ENCODE measurements around the gene LIMD2.
"Not testable (repeated sequence)": the region's sequence is repeated elsewhere in the genome, so short reads cannot be mapped to it uniquely, and the experiment has no call there.

The LIMD2 gene

GRCh38 chr17:63699638-63700527 is at the start of gene LIMD2:
Gene LIMD2, minus strand, starts transcription at chr17:63700125. Its CDS starts 827 bp downstream, at chr17:63699298.
- DNase-seq (ENCODE audit: low read depth in 2 of 2), result peak; percentile 78 to 80

DNA sequence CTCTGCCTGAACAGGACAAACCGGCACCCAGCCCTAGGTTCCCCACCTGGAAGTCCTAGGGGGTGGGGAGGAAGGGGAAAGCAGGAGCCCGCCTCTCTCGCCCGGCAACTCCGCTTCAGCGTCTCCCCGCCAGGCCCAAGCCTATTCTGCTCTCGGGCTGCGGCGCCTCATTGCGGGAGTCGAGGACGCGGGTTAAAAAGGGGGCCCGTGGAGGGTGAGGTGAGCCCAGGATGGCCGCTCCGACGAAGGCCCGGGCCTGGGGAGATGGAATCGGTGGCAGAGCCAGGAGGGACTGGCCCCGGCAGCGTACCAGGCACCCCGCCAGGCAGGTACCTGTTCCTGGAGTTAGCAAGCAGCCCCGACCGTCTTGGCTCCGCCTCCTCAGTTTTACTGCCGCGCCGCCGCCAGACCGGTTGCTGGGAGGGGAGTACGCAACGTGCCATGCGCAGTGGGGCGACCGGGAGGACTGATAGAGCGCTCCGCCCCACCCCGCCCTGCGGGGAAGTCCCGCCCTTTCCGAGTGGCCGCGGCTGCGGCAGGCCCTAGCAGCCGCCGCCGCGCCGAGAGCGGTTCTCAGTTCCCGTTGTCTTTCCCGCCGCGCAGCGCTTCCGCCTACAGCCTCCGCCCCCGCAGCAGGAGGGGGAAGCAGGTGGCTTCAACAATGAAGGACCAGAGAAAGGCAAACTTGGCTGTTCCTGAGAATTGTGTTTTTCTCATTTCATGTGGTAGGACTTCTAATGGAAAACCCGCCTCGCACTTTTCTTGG is 41.7 kb upstream of the LIMD2 start, which contains the start of gene STRADA:
TSS of gene STRADA (minus strand) at position 392 of the 766 bp plus-strand sequence. CDS start 13,430 bp downstream, outside the sequence.
- peak; percentile 95 to 99 for DNase-seq (ENCODE audit: low read depth in 2 of 2)

- DNase-seq (ENCODE audit: low read depth in 2 of 2), result peak in 1 of 2 donors; percentile 8
Measured at GRCh38 chr17:63741143-63741407, 41.1 kb upstream of the LIMD2 start.

DNA sequence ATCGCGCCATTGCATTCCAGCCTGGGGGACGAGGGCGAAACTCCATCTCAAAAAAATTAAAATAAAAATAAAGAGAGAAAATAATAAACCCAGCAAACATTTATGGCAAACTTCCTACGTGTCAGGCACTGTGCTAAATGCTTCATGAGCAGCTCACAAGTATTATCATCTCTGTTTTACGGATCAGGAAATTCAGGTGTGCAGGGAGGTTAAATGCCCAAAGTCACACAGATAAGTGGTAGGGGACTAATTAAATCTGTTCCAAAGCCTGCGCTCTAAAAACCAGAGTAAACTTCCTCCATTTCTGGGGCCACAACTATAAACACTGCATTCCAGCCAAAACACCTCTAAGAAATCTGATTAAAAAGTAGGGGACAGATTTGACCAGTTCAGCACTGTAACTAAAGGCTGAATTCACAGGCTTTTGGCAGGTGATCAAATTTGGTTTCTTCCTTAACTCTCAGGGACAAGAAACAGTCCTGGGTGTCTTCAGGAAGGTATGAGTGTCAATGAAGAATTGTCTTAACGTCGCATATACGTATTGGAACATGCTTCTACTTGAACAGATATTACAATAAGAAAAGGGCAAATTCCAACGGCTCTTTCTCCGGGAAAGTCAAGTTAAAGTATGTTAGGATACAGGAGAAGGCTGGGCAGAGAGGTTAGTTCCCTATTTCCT is 40.7 kb upstream of the LIMD2 start:
- no peak for DNase-seq (ENCODE audit: low read depth in 2 of 2)

DNA sequence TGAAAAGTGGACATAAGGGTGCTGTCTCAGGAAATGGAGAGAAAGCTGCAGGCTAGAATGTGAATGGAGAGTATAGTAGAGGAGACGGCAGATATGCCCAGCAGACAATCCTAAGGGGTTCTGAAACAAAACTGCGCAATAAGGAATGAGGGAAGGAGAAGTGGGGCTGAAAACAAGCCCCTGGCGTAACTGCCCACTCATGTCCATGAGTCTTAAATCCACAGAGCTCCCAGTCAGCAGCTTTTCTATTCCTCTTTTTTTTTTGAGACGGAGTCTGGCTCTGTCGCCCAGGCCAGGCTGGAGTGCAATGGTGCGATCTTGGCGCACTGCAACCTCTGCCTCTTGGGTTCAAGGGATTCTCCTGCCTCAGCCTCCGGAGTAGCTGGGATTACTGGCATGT is 35.8 kb upstream of the LIMD2 start:
- no peak for DNase-seq (ENCODE audit: low read depth in 2 of 2)

DNA sequence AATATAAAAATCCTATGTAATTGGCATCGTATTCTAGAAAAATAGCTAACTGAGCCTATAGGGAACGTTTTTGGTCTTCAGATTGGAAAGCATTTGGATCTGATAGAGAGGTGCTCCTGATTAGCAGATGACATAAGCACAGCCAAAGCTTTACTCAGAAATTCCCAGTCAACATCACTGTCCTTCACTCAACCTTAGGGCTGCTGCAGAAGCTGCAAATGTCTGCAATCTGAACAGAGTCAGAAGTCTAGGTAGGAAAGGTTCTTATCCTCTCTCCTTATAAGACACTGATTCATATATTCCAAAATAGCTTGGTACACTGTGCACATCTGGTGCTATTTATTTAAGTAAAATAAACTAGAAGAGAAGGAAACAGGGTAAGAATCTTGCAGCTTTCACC is 22.5 kb upstream of the LIMD2 start:
- DNase-seq (ENCODE audit: low read depth in 2 of 2), result no peak

- DNase-seq (ENCODE audit: low read depth in 2 of 2), result not testable (repeated sequence)
Measured at GRCh38 chr17:63720194-63720593, 20.3 kb upstream of the LIMD2 start.

DNA sequence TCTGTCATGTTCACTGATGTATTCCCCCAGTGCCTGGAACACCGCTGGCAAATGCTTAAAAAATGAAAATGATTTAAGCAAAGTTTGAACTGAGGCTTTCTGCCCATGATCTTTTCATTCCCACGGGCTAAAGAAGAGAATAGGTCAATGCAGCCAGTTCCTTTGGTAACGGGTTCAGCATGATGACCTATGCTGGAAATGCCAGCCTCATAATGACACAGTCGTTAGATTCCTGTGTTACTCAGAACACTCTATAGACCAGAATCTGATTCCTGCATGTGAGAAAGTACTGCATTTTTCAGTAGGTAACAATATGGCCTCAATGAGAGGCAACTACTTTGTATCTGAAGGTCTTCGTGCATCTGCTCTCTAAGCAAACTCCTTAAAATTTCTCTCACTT is 19.1 kb upstream of the LIMD2 start:
- DNase-seq (ENCODE audit: low read depth in 2 of 2), result no peak

DNA sequence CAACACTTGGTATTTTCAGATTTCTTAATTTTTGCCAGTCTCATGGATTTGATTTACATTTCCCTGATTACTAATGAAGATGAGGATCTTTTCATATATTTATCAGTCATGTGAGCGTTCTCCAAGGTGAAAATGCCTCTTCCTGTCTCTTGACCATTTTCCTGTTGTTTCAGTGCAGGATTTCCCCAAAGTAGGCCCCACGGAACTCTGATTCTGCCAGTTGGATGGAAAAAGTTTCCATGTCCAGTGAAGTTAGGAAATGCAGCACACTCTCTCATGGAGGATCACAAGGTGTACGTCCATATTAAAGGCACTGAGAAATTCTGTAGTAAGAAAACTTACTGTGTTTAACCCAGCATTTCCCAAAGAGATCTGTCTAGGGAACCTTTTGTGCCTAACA is 16.5 kb upstream of the LIMD2 start:
- no peak for DNase-seq (ENCODE audit: low read depth in 2 of 2)

DNA sequence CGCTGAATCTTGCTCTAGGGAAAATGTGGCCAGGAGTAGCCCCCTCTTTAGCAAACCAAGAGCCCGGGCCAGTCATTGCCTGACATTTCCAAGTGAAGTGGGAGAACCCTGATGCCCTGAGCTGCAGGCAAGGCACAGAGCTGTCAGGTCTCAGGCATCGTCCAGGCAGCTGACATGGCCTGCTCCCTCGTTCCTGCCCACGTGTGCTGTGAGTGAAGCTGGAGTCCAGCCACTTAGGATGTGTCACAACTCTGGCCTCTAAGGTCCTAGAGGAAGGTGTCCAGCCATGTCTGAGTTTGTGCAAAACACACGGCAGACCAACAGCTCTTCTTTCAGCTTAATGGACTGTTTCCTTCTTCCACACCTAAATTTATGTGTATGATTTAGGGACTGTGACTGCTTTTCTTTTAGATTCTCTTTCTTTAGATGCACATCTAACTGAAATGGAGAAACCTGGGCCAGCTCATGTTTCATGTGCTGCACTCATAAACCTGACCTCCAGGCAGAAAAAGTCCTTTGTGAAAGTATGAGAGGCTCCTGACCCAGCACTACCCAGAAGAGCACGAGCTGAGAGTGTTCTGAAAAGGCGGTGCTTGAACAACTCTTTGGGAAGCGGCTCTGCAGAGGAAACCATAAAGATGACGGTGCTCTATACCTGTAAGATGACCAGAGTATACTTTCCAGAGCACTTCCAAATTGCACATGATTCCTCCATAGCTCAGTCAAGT is 14.8 kb upstream of the LIMD2 start:
- no peak for DNase-seq (ENCODE audit: low read depth in 2 of 2)

GRCh38 chr17:63709110-63709509 is 9.2 kb upstream of the LIMD2 start:
- no peak for DNase-seq (ENCODE audit: low read depth in 2 of 2)

DNA sequence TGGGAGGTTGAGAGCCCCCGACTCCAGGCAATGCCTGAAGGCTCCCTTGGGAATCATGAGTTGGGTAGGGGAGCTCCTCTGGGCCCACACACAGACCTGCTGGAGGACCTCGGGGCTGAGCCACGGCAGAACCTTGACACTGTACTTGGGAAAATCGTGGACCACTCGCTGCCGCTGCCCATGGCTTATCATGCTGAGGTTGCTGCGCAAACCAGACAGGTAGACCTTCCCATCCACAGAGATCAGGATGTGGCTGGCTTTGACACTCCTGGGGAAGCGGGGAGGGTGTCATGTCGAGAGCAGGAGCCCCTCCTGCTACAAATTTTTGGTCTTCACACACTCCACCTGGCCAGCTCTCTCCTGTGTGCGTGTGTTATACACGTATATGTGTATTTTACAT is 7.2 kb upstream of the LIMD2 start:
- no peak for DNase-seq (ENCODE audit: low read depth in 2 of 2)

GRCh38 chr17:63706336-63707082 is 6.6 kb upstream of the LIMD2 start:
- no peak for DNase-seq (ENCODE audit: low read depth in 2 of 2)

GRCh38 chr17:63705657-63706056 is 5.7 kb upstream of the LIMD2 start:
- no peak for DNase-seq (ENCODE audit: low read depth in 2 of 2)

DNA sequence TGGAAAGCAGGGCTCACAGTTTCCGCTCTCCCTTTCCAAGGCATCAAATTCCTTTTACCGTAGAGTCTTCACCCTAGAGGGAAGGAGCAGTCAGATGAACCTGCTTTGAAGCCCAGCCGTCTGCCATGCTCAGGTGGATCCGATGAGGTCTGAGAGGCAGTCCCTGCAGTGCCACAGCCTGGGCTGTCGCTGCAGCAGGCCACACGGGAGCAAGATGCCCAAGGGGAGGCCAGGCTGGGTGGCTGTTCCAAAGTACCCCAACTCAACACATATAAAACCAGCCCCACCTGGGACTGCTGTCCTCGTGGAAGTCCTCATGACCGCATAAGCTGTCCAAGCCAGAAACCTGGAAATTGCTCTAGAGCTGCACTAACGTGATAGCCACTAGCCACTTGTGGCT is 4.9 kb upstream of the LIMD2 start:
- no peak for DNase-seq (ENCODE audit: low read depth in 2 of 2)

GRCh38 chr17:63704259-63704576 is 4.3 kb upstream of the LIMD2 start:
- DNase-seq (ENCODE audit: low read depth in 2 of 2), result no peak

DNA sequence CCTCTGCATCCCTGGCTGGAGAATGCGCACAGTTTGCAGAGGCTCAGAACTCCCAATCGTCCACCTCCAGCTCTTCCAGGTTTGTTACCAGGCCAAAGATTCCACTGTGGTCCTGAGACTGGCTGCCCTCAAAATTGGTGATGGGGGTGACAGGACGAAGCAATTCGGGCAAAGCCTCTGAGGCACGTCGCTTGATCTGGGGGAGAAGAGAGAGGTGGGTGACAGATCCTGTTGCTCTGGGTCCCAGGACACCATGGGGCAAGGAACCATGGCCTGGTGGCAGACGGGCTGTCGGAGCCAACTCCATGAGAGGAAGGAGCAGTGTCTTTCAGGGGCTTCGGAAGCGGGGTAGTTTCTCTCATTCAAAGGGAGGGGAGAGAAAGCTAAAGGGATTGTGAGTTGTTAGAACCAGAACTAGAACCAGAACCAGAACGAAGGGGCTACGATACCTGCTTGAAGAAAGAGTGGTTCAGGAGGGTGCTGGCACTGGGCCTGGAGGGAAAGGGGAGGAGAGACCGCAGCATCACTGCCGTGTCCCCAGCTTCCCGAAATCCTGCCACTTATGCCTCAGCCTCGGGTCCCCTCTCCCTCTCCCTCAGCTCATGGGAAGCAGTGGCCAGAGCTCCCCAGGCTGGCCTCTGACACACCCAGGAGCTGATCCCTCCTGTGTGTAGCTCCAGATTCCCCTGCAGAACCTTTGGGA is 3.8 kb upstream of the LIMD2 start:
- no peak for DNase-seq (ENCODE audit: low read depth in 2 of 2)

GRCh38 chr17:63703029-63703428 is 3.1 kb upstream of the LIMD2 start:
- no peak for DNase-seq (ENCODE audit: low read depth in 2 of 2)

GRCh38 chr17:63702721-63703015 is 2.7 kb upstream of the LIMD2 start:
- no peak for DNase-seq (ENCODE audit: low read depth in 2 of 2)

GRCh38 chr17:63701868-63702720 is 2.2 kb upstream of the LIMD2 start:
- DNase-seq (ENCODE audit: low read depth in 2 of 2), result peak in 1 of 2 donors; percentile 61
